K562 (cell line): ENCODE measurements around the gene CAST. TPM values are rescaled to one million over a fixed set of nuclear protein-coding genes. Genes with fewer than 3 reads are reported as not detected.
A peak's percentile ranks its signal among the peaks of the same experiment; 100 is the strongest.

Source experiments
- BDP1 ChIP-seq: IDR thresholded peaks from 3 replicates; pipeline ENCODE4 v1.6.1; 2011; ENCODE audit not compliant: insufficient read length, insufficient read depth
- CCNT2 ChIP-seq: IDR thresholded peaks from 2 replicates; pipeline ENCODE4 v1.6.1; 2011; ENCODE audit warnings: borderline replicate concordance, low read depth, mild to moderate bottlenecking, moderate library complexity, mixed read lengths, low read length; ENCODE audit not compliant: insufficient read length; ENCODE audit errors: extremely low read depth
- CEBPB ChIP-seq: fragments of 450-650 bp; IDR thresholded peaks from 2 replicates; pipeline ENCODE4 v1.6.1; 2016; ENCODE audit warnings: missing genetic modification characterization, missing compliant biosample characterization
- DIDO1 ChIP-seq: fragments of 450-650 bp; IDR thresholded peaks from 2 replicates; pipeline ENCODE4 v1.6.1; 2016; ENCODE audit warnings: low read depth, missing biosample characterization, missing genetic modification characterization
- ELF1 ChIP-seq: fragments of 200-800 bp; sonication (Bioruptor generic); IDR thresholded peaks from 2 replicates; pipeline ENCODE4 v1.6.1; 2016; ENCODE audit warnings: missing genetic modification characterization, missing compliant biosample characterization
- GABPB1 ChIP-seq: sonication (generic); formaldehyde crosslinking; IDR thresholded peaks from 2 replicates; pipeline ENCODE4 v1.8.0; 2022; ENCODE audit warnings: mild to moderate bottlenecking, missing genetic modification reagents
- HOXB6 ChIP-seq: fragments of 250-450 bp; sonication (Bioruptor Pico); IDR thresholded peaks from 2 replicates; pipeline ENCODE4 v1.5.1; 2022; ENCODE audit warnings: mild to moderate bottlenecking, borderline replicate concordance
- POLR2B ChIP-seq: fragments of 450-650 bp; IDR thresholded peaks from 2 replicates; pipeline ENCODE4 v1.6.1; 2018; ENCODE audit warnings: low read depth; ENCODE audit not compliant: partially characterized antibody
- SMAD3 ChIP-seq: fragments of 450-650 bp; formaldehyde crosslinking; conservative IDR thresholded peaks from 2 replicates; pipeline ENCODE4 v1.4.0; 2020; ENCODE audit warnings: mild to moderate bottlenecking
- SMARCA4 ChIP-seq: fragments of 450-650 bp; IDR thresholded peaks from 2 replicates; pipeline ENCODE4 v1.6.1; 2016
- SMARCE1 ChIP-seq: fragments of 450-650 bp; IDR thresholded peaks from 2 replicates; pipeline ENCODE4 v1.7.1; 2016; ENCODE audit warnings: mild to moderate bottlenecking
- TCF3 ChIP-seq: sonication (generic); formaldehyde crosslinking; IDR thresholded peaks from 2 replicates; pipeline ENCODE4 v1.4.0; 2020; ENCODE audit warnings: mild to moderate bottlenecking, missing genetic modification reagents
- ZFP36 ChIP-seq: fragments of 150-350 bp; IDR thresholded peaks from 2 replicates; pipeline ENCODE4 v1.6.1; 2018; ENCODE audit warnings: low read length, low read depth; ENCODE audit not compliant: partially characterized antibody
- ZNF134 ChIP-seq: fragments of 250-450 bp; sonication (Bioruptor Pico); conservative IDR thresholded peaks from 2 replicates; pipeline ENCODE4 v1.4.0; 2020
- ZNF24 ChIP-seq: fragments of 450-650 bp; IDR thresholded peaks from 2 replicates; pipeline ENCODE4 v1.6.1; 2016
- ZNF57 ChIP-seq: fragments of 450-650 bp; formaldehyde crosslinking; IDR thresholded peaks from 2 replicates; pipeline ENCODE4 v1.4.0; 2020; ENCODE audit warnings: mild to moderate bottlenecking, moderate library complexity
- polyA plus RNA-seq, 8 experiments: library from polyadenylated mRNA; depleted of rRNA in 4 of 8; stranded (reverse) in 5 of 8; unstranded in 3 of 8; fragments of >200 nt; fragmentation: Nextera tagmentation in 2 of 8; fragmentation: Illumina TruSeq in 1 of 8; extraction: Ambion mirVana in 2 of 8; extraction: Trizol in 1 of 8; gene quantifications; 2 replicates each; pipeline versions ENCODE4 v1.2.1 to v1.2.3, GENCODE V29; 2011 to 2014; ENCODE audit warnings: inconsistent platforms in 1 of 8, missing spikeins in 1 of 8
- total RNA-seq, 7 experiments: library from RNA; depleted of rRNA in 6 of 7; stranded (reverse); fragments of >200 nt in 6 of 7; fragmentation: Illumina TruSeq in 2 of 7; extraction: Trizol in 2 of 7; gene quantifications; 2 replicates each; pipeline versions ENCODE4 v1.2.1 to v1.2.3, GENCODE V29; 2011 to 2021; ENCODE audit warnings: low replicate concordance in 1 of 7
- TF ChIP-seq, protein P1 (sequence below): fragments of 250-450 bp; sonication (Bioruptor Pico); IDR thresholded peaks from 2 replicates; pipeline ENCODE4 v1.5.0; 2021
- TF ChIP-seq, protein P2 (sequence below): IDR thresholded peaks from 2 replicates; pipeline ENCODE4 v1.6.1; 2014; ENCODE audit warnings: antibody characterized with exemption
- TF ChIP-seq, protein P3 (sequence below): sonication (generic); formaldehyde crosslinking; IDR thresholded peaks from 2 replicates; pipeline ENCODE4 v1.8.1; 2023; ENCODE audit warnings: mild to moderate bottlenecking, missing genetic modification reagents
- TF ChIP-seq, protein P4 (sequence below): fragments of 250-450 bp; sonication (Bioruptor Pico); IDR thresholded peaks from 2 replicates; pipeline ENCODE4 v1.6.1; 2021; ENCODE audit warnings: mild to moderate bottlenecking
- TF ChIP-seq, protein P5 (sequence below): fragments of 450-650 bp; formaldehyde crosslinking; conservative IDR thresholded peaks from 2 replicates; pipeline ENCODE4 v1.4.0; 2022; ENCODE audit warnings: mild to moderate bottlenecking, missing genetic modification characterization

CAST gene
- total and polyA plus RNA-seq, 9 of the 15 experiments (the other 6 are each of a cell fraction or from before 2014, with no cell fraction given), result 55.5 to 136 (median 86.1) TPM

DNA sequence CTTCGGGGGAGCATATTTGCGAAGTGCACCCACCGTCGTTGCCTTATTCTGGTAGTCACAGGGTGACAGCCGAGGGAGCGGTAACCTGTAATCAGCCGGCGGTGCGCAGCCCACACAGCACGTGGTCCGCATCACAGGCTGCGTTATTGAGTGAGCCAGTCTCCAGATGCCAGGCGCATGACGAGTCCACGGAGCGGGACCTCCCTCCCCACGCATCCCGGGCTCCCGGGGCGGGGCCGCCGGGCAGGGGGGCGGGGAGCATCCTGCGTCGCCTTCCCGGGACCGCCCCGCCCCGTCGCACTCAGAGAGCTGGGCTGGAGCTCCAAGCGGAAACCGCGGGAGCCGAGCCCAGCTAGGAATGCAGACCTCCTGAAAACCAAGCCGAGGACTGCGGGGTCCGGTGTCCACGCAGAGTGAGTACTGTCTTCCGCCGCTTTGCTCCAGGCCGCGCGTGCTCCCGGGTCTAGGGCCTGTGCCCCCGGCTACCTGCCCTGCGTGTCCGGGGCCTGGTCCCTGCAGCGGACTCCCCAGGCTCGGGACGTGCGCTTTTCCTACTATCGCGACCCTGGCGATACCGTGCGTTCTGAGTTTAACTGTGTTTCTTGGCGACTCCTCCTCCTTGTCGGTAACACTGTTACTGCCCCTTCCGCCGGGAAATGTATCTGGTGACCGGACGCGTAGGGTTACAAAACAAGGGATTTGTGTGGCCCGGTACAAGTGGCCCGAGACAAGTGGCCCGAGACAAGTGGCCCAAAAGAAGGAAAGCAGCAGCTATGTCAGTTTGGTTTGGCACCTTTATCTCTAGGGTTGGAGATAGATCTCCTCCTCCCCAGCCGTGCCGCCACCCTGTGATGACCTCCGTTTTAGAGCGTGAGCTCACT is 40.6 kb downstream of the CAST start (continued):
- TF ChIP-seq, protein P1, sequence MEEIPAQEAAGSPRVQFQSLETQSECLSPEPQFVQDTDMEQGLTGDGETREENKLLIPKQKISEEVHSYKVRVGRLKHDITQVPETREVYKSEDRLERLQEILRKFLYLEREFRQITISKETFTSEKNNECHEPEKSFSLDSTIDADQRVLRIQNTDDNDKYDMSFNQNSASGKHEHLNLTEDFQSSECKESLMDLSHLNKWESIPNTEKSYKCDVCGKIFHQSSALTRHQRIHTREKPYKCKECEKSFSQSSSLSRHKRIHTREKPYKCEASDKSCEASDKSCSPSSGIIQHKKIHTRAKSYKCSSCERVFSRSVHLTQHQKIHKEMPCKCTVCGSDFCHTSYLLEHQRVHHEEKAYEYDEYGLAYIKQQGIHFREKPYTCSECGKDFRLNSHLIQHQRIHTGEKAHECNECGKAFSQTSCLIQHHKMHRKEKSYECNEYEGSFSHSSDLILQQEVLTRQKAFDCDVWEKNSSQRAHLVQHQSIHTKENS, result no peak
- TF ChIP-seq TCF3 (CRISPR knock-in tag) (no peak; the same call in 1 of the 2 replicates), HOXB6 (CRISPR knock-in tag) (no peak), DIDO1 (tag) (no peak), SMAD3 (CRISPR knock-in tag) (peak; percentile 59; the same call in 1 of the 2 replicates), SMARCA4 (0 out of 2 replicates have a peak, but pooled peaks have one; percentile 31), ZNF24 (no peak), BDP1 (no peak), ZNF134 (no peak), CCNT2 (peak; percentile 66), POLR2B (peak; percentile 57), ZNF57 (CRISPR knock-in tag) (no peak), SMARCE1 (peak; percentile 27), GABPB1 (peak; percentile 75; the same call in 1 of the 2 replicates), CEBPB (tag) (no peak), ZFP36 (no peak), ELF1 (tag) (0 out of 2 replicates have a peak, but pooled peaks have one; percentile 44)
- TF ChIP-seq, protein P2, sequence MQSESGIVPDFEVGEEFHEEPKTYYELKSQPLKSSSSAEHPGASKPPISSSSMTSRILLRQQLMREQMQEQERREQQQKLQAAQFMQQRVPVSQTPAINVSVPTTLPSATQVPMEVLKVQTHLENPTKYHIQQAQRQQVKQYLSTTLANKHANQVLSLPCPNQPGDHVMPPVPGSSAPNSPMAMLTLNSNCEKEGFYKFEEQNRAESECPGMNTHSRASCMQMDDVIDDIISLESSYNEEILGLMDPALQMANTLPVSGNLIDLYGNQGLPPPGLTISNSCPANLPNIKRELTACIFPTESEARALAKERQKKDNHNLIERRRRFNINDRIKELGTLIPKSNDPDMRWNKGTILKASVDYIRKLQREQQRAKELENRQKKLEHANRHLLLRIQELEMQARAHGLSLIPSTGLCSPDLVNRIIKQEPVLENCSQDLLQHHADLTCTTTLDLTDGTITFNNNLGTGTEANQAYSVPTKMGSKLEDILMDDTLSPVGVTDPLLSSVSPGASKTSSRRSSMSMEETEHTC, result peak; percentile 77
- TF ChIP-seq, protein P3, sequence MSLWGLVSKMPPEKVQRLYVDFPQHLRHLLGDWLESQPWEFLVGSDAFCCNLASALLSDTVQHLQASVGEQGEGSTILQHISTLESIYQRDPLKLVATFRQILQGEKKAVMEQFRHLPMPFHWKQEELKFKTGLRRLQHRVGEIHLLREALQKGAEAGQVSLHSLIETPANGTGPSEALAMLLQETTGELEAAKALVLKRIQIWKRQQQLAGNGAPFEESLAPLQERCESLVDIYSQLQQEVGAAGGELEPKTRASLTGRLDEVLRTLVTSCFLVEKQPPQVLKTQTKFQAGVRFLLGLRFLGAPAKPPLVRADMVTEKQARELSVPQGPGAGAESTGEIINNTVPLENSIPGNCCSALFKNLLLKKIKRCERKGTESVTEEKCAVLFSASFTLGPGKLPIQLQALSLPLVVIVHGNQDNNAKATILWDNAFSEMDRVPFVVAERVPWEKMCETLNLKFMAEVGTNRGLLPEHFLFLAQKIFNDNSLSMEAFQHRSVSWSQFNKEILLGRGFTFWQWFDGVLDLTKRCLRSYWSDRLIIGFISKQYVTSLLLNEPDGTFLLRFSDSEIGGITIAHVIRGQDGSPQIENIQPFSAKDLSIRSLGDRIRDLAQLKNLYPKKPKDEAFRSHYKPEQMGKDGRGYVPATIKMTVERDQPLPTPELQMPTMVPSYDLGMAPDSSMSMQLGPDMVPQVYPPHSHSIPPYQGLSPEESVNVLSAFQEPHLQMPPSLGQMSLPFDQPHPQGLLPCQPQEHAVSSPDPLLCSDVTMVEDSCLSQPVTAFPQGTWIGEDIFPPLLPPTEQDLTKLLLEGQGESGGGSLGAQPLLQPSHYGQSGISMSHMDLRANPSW, result no peak
- TF ChIP-seq, protein P4, sequence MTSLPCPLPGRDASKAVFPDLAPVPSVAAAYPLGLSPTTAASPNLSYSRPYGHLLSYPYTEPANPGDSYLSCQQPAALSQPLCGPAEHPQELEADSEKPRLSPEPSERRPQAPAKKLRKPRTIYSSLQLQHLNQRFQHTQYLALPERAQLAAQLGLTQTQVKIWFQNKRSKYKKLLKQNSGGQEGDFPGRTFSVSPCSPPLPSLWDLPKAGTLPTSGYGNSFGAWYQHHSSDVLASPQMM (CRISPR knock-in tag), result no peak
- TF ChIP-seq, protein P5, sequence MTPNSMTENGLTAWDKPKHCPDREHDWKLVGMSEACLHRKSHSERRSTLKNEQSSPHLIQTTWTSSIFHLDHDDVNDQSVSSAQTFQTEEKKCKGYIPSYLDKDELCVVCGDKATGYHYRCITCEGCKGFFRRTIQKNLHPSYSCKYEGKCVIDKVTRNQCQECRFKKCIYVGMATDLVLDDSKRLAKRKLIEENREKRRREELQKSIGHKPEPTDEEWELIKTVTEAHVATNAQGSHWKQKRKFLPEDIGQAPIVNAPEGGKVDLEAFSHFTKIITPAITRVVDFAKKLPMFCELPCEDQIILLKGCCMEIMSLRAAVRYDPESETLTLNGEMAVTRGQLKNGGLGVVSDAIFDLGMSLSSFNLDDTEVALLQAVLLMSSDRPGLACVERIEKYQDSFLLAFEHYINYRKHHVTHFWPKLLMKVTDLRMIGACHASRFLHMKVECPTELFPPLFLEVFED (CRISPR knock-in tag), result no peak
